ENCODE results near the gene TRAF2.
"Not testable (repeated sequence)": the region's sequence is repeated elsewhere in the genome, so short reads cannot be mapped to it uniquely, and the experiment has no call there.

TRAF2 gene

GRCh38 chr9:136882109-136882946 lies 4.0 kb upstream of the TRAF2 start:
- no peak for DNase-seq

- DNase-seq, result not testable (repeated sequence)
Observed at GRCh38 chr9:136882947-136883283, 3.4 kb upstream of the TRAF2 start.

DNA sequence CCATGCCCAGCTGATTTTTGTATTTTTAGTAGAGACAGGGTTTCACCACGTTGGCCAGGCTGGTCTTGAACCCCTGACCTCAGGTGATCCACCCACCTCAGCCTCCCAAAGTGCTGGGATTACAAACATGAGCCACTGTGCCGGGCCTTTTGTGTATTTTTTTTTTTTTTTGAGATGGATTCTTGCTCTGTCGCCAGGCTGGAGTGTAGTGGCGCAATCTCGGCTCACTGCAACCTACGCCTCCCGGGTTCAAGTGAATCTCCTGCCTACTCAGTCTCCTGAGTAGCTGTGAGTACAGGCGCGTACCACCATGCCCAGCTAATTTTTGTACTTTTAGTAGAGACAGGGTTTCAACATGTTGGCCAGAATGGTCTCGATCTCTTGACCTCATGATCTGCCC lies 2.6 kb upstream of the TRAF2 start:
- not testable (repeated sequence) for DNase-seq

DNA sequence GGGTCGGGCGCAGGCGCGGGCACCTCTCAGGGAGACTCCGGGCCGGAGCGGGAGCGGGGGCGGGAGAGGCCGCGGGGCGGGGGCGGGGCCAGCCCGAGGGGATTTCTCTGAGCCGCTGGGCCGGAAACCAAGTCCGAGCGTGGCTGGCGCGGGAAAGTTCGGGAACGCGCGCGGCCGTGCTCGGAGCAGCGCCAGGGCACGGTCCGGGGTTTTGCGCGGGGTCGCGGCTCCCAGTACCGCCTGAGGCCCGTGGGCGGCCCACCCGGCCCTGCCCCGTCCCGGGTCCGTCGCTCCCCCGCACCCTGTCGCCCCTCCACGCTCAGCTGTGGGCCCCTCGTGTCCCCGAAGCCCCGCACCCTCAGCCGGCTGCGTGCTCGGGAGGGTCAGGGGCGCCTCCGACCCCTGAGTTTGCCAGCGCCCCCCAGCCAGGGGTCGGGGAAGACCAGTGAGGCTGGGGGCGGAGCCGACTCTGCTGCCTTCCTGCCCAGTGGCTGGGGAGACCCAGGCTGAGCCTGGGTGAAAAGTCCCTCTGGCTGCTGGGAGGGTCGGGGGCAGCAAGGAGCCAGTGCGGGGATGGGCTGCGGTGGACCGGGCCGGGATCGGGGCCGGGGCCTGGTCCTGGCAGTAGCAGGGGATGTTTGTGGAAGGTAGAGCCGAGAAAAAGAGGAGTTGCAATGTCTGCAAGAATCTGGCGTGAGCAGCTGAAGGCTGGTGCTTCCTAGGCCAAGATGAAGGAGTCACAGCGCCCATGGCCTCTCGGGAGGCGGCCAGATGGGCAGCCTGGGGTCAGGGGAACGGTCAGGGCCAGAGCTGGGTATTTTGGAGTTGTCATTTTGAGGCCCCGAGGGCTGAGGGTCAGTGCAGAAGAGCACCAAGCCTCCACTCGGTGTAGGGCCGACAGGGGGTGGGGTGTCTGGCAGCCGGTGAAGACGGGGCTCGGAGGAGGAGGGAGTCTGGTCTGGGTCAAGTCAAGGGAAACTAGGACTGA lies 588 bp downstream of the TRAF2 start:
- DNase-seq, result no peak

GRCh38 chr9:136888454-136888853 lies 2.1 kb downstream of the TRAF2 start:
- no peak for DNase-seq

GRCh38 chr9:136889858-136890257 lies 3.5 kb downstream of the TRAF2 start:
- no peak for DNase-seq

DNA sequence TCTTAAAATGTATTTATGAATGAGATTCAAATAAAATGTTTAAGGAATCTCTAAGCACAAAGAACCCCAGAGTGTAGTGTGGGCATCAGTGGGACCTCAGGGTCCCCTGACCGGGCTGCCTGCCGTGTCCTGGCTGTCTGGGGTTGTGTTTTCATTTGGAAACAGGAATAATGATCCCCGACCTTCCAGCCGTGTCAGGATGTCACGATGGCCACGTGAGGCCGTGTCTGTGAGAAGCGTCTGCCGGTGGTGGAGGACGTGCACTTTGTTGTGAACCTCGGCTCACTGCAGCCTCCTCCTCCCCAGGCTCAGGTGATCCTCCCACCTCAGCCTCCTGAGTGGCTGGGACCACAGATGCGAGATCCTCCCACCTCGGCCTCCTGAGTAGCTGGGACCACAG lies 4.3 kb downstream of the TRAF2 start:
- no peak for DNase-seq

- no peak for DNase-seq
Observed at GRCh38 chr9:136896027-136896426, 9.7 kb downstream of the TRAF2 start.

- no peak for DNase-seq
Observed at GRCh38 chr9:136898483-136899100, 12.3 kb downstream of the TRAF2 start.

- DNase-seq, result no peak
Observed at GRCh38 chr9:136899196-136899595, 12.9 kb downstream of the TRAF2 start.

- no peak for DNase-seq
Observed at GRCh38 chr9:136900556-136900955, 14.2 kb downstream of the TRAF2 start.

DNA sequence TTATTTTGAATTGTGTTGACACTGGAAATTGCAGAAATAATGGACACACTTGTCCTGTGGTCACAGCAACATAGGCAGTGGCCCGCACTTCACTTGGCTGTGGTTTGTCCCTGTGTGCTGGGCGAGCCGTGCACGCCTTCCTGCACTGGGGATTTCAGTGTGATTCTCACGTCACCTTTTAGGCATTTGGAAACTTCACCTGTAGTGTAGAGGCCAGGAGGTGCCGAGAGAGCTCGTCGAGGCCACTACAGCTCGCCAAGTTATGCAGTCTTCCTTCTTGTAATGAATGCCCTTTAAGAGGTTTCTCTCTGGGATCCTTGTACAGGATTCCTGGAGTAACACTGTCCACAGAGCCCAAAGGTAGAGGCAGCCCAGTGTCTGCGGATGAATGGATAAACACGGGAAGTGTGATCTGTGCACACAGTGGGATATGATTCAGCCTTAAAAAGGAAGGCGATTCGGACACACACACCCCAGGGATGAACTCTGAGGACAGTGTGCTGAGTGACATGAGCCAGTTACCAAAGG lies 14.7 kb downstream of the TRAF2 start:
- no peak for DNase-seq

- no peak for DNase-seq
Observed at GRCh38 chr9:136901516-136902258, 15.4 kb downstream of the TRAF2 start.

GRCh38 chr9:136902259-136902821 lies 16.0 kb downstream of the TRAF2 start:
- DNase-seq, result no peak

- DNase-seq, result no peak
Observed at GRCh38 chr9:136903041-136903554, 16.8 kb downstream of the TRAF2 start.

DNA sequence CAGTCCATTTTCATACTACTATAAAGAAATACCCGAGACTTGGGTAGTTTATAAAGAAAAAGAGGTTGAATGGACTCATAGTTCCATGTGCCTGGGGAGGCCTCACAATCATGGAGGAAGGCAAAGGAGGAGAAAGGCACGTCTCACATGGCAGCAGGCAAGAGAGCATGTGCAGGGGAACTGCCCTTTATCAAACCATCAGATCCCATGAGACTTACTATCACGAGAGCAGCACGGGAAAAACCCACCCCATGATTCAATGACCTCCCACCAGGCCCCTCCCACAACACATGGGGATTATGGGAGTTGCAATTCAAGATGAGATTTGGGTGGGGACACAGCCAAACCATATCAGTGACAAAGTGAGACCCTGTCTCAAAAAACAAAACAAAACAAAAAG lies 19.9 kb downstream of the TRAF2 start:
- DNase-seq, result no peak

- DNase-seq, result no peak
Observed at GRCh38 chr9:136907011-136907914, 20.9 kb downstream of the TRAF2 start.

- no peak for DNase-seq
Observed at GRCh38 chr9:136910197-136910900, 24.0 kb downstream of the TRAF2 start.

GRCh38 chr9:136910901-136911245 lies 24.6 kb downstream of the TRAF2 start:
- no peak for DNase-seq
